Mucosa of gallbladder (tissue), 1 donor: Measurements from ENCODE around the gene PFKL. TPM values are rescaled to one million over a fixed set of nuclear protein-coding genes. Genes with fewer than 3 reads are reported as not detected.
"Not testable (repeated sequence)": the region's sequence is repeated elsewhere in the genome, so short reads cannot be mapped to it uniquely, and the experiment has no call there.

Experiments
- DNase-seq: peaks from one replicate; pipeline ENCODE4 v3.0.0-alpha.2; 2020; ENCODE audit warnings: low spot score
- total RNA-seq: library from RNA; stranded (reverse); gene quantifications from one replicate; pipeline ENCODE4 v1.2.1, GENCODE V29; 2021
- donor health status: DM: no; HTN: no; CAD: no.

The PFKL gene
- total RNA-seq, 1 donor from 2014 or later, result 319 TPM

DNA sequence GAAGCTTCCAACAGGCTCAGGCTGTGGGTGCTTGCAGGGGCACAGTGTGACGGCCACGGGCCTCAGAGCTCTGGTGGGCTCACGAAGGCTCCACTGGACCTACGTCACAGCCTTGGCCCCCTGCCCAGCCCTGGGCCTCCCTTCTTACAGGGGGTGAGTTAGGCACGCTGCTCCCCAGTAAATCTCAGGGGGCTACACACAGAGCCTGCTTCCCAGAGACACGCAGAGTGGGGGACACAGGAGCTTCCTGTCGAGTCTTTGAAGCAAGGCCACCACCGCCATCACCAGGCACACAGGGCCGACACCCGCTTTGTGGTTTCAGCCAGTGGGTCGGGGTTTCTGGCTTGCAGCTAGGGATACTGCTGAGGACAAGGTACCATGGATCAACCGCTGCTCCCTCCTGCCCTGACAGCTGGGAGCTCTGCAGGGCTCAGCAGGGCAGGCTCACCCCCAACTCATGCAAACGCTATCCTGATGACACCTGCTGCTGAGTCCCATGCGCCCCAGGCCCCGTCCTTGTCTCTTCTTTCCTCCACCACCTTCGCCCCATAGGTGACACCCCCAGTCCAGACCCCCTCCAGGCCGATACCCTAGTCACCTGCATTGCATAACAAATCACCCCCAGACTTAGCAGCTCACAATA is 44.8 kb downstream of the PFKL start:
- DNase-seq, result no peak

DNA sequence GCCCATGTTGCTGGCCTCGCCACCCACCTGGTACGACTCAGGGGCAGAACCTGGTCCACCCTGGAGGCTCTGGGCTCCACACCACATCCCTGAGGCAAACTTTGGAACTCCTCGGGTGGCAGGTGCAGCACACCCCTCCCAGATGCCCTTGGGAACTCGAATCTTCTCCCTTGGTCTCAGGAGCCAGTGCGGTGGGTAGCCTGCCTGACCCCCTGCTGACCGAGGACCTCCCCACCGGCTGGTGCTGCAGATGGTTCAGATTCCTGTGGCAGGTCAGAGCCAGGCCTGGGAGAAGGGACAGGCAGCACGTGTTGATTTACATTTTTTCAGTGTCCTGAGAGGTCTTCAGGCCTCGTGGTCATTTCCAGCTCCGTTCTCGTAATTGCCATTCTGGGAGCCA is 45.6 kb downstream of the PFKL start:
- no peak for DNase-seq

DNA sequence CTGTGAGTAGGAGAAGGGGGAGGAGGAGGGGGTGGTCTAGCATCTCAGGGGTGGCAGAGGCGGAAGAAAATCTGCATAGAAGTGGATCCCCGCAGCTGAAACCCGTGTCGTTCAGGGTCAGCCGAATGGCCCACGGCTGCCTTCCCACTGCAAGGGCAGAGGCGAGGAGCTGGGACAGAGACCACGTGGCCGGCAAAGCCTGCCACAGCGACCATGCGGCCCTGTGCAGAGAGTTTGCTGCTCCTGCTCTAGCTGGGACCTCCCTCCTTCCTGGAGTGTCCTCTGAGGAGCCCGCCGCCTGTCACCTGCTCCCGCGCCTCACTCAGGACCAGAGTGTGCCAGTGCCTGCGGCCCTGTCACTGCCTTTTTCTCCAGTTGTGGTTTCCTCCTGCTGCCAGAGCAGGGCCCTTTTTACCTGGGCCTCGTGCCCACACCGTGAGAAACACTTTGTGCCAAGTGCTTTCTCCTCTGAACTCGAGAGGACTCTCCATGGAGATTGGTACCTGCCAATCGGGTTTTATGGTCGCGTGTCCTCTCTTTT is 48.1 kb downstream of the PFKL start:
- DNase-seq, result no peak

DNA sequence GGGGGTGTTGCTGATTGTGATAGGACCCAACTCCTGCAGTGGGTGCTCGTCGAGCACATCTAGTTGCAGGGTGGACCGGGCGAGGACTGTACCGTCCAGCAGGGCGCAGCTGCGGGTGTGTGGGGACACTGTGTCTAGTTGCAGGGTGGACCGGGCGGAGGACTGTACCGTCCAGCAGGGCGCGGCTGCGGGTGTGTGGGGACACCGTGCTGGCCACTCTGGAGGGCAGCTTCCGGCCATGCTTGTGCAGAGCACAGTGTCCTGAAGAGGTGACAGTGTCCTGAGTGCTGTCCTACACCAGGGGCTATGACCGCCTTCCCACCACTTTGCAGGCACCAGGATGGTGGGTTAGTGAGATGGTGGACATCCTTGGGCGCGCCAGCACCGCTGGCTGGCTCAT is 49.0 kb downstream of the PFKL start:
- DNase-seq, result no peak

DNA sequence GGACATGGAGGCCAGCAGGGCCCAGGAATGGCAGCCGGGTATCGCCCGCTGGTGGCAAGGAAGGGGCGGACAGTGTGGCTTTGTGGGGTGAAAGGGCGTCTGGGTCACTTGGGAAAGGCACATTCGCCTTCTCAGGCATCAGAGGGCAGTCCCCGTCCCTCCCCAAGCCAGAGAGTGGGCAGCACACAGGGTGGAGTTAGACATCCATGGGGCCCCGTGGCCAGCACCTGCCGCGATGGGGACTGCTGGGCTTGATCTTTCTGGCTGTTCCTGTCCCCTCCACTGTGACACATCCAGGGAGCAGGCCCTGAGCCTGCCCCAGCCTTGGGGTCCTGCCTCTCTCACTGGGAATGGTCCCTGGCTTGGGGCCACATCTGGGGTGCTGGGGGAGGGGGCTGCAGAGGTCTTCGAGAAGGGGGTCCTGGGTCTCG is 49.6 kb downstream of the PFKL start:
- no peak for DNase-seq

DNA sequence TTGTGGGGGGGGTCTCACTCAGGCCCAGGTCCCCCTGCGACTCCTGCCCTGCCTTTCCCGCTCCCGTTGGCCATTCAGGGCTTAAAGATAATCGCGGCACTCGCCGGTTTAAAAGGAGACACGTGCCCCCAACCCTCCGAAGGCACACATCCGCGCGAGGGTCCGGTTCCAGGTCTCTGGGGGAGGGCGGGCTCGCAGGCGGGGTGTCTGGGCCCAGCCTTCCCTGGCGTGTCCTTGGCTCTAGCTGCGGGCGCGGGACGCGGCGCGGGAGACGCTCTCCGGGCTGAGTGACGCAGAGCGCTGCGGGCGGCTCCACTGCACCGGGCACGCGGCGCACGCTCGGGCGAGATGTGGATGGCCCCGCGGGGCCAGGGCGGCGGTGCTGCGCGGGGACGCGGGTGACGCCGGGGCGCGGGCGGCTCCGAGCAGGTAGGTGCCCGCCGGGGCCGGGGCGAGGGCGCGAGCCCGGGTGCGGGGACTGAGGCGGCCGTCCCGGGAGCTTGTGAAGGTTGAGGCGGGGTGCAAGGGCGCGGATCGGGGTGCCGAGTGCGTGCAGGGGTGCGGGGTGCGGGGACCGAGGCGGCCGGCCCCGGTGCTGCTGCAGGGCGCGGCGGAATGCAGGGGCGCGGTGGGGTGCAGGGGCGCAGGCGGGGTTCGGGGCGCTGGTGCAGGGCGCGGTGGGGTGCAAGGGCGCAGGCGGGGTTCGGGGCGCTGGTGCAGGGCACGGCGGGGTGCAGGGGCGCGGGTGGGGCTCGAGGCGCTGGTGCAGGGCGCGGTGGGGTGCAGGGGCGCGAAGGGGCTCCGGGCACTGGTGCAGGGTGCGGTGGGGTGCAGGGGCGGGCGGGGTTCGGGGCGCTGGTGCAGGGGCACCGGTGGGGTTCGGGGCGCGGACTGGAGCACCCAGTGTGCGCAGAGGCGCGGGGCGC is 50.3 kb downstream of the PFKL start:
- DNase-seq, result no peak

DNA sequence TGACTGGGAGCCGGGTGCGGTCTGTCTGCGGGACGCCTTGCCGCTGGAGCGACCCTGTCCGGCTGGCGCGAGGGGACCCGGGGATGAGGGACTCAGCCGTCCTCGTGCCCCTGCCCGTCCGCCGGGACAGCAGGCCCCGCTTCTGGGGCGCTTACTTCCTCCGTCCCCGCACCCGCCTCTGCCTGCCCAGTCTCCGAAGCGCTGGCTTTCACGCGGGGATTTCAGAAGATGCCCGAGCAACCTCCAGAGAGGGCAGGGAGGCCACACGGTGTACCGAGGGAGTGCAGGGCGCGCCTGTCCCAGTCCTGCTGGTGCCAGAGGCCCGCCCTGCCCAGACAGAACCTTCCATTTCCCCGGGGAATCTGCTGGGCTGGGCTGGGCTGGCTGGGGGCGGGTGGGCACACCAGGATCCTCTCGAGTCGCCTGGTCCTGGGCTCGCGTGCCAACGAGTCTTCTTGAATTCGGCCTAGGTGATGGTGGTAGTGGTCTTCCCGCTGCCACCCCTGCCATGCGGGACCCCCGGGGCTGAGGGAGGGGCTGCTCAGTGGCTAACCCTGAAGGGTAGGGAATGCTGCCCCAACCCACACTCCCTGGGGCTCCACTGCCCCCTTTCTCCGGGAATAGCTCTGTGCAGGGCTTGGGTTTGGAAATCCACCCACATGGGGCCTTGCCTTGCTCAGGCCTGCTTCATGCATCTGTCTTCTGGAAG is 51.1 kb downstream of the PFKL start:
- DNase-seq, result no peak

DNA sequence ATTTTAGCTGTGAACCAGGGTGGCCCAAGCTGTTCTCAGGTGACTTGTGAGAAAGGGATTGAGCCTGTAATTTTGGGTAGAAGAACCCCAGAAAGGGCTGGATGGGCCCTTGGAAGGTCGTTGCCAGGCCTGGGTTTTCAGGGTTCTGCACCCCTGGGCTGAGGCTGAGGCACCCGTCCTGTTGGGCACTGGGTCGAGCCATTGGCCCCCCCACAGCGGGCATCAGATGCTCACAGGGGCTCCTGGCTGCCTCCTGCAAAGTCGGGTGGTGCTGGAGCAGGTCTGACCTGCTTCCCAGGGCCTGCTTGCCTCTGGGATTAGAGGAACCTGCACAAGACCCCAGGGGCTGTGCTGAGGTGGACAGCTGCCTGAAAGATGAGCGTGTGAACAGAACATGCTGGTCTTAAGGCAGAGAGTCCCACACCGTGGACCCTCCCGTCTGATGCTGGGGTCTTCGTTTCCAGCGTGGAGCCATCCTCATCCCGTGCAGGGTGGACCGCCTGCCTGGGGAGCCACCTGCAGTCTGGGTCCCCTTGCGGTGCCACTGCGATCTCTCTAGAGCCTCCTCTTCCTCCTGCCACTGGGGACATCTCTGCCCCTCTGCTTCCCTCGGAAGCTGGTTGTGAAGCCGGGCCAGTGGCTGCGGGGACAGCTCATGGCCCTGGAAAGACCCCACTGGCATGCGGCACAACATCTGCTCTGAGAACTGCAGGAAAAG is 51.8 kb downstream of the PFKL start:
- DNase-seq, result no peak

DNA sequence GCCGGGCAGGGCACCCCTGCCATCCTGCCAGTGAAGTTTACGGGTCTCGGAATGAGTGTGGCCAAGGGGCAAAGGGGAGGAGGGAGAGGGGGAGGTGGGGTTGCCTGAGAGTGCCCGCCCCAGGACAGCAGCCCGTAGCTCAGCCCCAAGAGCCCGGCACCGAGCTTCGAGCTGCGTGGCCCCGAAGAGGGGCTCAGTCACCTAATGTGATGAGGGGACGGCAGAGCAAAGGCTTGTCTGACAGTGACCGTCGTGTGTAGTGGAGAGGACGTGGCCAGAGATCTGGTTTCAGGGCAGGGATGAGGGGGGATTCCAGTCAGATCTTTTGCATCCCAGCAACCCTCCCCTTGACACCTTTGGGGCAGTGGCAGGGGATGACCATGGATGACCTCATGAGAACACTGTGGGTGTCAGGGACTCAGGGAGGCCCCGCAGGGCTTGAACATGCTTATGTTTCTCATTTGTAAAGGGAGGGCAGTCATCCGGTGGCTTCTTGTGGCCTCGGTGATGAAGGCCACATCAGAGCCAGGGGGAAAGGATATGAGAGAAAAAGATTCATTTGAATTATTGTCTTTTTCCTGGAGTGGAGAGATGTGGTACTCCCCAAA is 52.5 kb downstream of the PFKL start:
- no peak for DNase-seq

DNA sequence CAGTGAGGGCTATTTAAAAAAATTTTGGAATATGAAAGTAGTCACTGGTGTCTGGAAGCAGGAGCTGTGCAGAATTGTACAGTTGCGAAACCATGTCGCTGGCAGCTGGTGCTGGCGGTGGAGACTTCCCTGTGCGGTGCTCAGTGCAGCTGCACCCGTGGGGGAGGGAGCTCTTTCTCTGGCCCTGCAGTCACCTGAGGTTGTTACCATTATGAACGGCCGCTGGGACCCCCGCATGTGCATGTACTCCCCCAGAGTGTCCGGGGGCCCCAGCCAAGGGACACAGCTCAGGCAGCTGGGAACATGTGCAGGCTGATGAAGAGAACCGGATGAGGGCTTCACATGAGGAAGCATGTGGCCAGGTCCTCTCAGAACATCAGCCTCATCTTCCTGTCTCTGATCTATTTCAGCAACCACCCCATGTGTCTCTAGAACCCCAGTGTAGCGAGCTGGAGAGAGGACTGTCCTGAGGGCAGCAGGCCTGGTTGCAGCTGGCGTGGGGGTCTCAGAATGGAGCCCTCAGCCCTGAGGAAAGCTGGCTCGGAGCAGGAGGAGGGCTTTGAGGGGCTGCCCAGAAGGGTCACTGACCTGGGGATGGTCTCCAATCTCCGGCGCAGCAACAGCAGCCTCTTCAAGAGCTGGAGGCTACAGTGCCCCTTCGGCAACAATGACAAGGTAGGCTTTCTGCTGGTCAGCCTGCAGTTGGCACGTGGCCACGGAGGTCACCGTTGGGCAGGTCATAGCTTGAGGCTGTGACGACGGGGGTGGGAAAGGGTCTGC is 53.5 kb downstream of the PFKL start, which contains the start of gene TRPM2:
Gene TRPM2 (plus strand): TSS at position 431 of the 780 bp plus-strand sequence. CDS start 80 bp downstream, at position 511.
- peak; percentile 47 for DNase-seq

DNA sequence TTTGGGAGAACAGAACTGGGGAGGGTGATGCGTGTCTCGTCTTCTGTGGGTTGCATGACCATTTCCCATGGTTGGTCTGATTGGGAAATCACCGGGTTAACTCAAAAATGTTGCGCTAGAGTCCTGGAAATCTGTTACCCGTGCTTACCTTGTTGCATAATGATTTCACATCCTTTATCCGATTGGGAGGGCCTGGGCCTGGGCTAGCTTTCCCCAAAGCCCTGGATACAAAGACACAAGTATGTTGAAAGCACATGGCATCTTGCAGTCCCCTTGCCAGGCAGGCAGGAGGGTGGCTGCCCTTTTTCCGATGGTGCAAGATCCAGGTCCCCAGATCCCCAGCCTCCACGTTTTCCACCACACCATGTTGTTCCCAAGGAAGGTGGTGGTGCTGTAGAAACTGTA is 54.1 kb downstream of the PFKL start:
- no peak for DNase-seq

DNA sequence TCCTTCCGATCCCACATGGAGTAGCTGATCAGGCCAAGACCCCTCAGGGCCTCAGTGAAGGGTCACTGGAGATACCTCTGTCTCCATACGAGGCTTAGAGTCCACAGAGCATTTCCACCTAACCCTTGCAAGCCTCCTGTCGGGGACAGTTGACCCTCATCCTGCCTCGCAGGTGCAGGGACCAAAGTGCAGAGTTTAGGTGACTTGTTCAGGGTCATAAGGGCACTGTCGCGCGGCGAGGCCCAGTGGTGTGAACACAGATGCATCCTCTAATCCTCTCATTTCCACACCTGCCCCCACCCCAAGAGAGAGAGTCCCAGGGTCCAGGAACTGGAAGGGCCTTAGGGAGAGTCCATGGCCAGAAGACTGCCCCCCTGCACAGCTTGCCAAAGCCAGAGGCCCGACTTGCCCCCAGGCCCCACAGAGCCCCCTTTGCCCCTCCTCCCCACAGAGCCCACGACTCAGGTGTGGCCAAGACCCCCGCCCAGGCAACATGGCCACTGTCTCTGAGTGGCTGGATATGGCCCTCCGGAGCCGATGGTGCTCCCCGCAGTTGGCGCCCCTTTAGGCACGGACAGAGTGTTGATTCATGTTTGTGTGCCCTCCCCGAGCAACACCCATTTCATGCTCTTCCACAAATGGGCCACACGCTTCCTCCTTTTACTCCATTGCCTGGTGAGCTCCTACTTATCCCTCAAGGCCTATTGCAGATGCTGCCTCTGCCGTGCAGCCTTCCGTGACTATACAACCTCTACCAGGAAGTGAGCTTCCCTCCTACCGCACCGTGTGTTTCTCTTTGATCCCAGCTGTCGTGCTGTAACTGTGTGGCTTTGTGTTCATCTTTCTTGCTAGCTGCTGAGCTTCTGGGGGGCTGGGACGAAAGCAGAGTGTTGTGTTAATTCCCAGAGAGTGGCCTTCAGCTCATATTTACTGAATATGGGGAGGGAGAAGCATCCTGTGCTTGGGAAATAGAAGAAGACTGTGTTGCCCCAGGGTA is 55.2 kb downstream of the PFKL start:
- no peak for DNase-seq

DNA sequence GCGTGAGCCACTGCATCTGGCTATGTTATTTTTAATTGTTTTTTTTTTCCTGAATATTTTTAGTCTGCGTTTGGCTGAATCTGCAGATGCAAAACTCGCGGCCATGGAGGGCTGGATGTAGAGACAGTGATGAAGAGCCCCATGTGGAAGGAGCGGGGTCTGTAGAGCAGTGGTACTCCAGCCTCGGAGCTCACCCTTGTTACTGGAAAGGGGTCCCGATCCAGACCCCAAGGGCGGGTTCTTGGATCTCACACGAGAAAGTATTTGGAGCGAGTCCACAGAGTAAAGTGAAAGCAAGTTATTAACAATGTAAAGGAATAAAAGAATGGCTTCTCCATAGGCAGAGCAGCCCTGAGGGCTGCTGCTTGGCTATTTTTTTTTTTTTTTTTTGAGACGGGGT is 56.3 kb downstream of the PFKL start:
- no peak for DNase-seq

DNA sequence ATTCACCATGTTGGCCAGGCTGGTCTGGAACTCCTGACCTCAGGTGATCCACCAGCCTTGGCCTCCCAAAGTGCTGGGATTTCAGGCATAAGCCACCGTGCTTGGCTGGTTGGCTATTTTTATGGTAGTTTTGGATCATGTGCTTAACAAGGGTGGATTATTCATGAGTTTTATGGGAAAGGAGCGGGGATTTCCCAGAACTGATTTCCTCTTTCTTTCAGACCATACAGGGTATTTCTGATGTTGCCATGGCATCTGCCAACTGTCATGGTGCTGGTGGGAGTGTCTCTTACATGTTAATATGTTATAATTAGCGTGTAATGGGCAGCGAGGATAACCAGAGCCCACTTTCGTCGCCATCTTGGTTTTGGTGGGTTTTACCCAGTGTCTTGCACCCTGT is 56.8 kb downstream of the PFKL start:
- no peak for DNase-seq

DNA sequence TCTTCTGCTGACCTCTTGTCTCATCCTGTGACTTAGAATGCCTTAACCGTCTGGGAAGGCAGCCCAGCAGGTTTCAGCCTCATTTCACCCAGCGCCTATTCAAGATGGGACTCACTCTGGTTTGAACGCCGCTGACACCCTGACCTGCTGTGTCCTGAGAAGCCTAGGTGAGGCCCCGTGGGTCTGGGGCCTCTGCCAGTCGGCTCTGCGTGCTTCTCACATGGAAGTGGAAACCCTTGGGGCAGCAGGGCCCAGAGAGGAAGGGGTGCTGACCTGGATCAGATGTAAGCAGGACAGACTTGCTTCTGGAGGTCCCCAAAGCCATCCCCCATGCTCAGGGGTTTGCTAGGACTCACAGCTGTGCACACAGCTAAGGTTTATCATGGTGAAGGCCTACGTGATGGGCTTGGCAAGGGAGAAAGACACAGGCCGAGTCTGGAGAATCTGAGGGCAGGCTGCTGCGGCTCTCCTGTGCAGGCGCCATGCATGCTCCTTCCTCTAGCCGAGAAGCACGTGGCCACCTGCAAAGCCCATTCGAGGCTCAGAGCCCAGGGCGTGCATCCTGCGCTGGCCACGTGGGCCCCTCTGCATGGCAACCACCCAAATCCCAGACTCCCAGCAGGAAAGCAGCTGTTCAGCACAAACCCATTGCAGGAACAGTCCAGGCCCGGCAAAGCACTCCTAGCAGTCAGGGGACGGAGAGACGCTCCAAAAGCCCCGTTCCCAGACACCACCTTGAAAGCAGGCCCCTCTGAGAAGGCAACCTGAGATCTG is 57.4 kb downstream of the PFKL start:
- DNase-seq, result no peak

DNA sequence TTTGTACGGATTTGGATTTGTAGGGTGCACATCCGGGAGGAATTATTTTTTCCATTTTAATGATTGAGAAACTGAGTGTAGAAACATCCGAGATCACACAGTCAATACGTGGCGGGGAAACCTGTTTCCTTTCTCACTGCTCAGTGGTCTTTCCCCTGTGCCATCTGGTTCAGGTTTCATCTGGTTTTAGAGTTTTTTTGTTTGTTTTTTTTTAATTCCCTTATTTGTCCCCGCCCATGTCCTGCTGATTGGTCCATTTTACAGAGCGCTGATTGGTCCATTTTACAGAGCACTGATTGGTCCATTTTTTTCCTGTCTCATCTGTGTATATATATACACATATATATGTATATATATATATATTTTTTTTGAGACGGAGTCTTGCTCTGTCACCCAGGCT is 59.5 kb downstream of the PFKL start:
- DNase-seq, result no peak

DNA sequence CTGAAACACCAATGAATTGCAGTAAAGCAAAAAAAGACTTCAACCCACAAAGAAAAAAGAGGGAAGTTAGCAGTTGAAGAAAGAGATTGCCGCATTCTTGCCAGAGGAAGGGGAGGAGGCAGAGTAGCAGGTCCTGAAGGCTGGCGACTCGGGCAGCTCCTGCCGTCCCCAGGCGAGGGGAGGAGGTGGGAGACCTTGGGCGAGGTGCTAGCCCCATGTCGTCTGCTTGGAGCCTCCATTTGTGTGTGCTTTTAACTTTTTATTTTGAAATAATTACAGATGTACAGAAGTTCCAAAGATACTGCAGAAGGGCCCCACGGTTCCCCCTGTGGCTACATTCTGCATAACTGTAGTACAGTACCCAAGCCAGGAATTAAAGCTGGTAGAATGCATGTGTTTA is 60.3 kb downstream of the PFKL start:
- DNase-seq, result no peak

DNA sequence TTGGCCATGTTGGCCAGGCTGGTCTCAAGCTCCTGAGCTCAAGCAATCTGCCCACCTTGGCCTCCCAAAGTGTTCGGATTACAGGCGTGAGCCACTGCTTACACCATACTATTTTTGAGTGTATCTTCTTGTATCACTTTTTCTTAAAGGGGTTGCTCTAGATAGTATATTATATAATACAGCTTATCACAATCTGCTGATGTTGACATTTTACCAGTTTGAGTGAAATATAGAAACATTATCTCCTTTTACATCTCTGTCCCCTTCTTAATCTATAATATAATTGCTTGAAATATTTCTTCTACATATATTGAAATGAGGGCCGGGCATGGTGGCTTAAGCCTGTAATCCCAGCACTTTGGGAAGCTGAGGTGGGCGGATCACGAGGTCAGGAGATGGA is 62.0 kb downstream of the PFKL start:
- not testable (repeated sequence) for DNase-seq
